Activated T-cell treated with anti-CD3 and anti-CD28 coated beads, Interleukin-2, amount 50 U/mL, for 72 hours (primary cell): ENCODE data around the gene CR1. TPM values are rescaled to one million over a fixed set of nuclear protein-coding genes. Genes with fewer than 3 reads are reported as not detected.

Source experiments
- ATAC-seq, 2 donors: fragments of 150-1000 bp; cut with Tn5 transposase; replicated peaks in 1 of 2; 2 replicates each; pipeline ENCODE4 v1.10.0; 2021; ENCODE audit warnings: moderate library complexity in 2 of 2, mild to moderate bottlenecking in 1 of 2
- DNase-seq, 2 donors: peaks; one replicate each; pipeline ENCODE4 v3.0.0; 2021 to 2022; ENCODE audit warnings: mixed read lengths in 1 of 2
- H3K27ac Mint-ChIP-seq: one replicate; pipeline ENCODE4 v1.8.0; 2022; ENCODE audit warnings: mild to moderate bottlenecking, moderate library complexity, mixed read lengths
- H3K27me3 Mint-ChIP-seq: one replicate; pipeline ENCODE4 v1.8.0; 2022; ENCODE audit warnings: low read depth, mixed read lengths
- H3K36me3 Mint-ChIP-seq, 2 donors: one replicate each; pipeline ENCODE4 v1.8.0; 2022; ENCODE audit warnings: mixed read lengths in 2 of 2, mild to moderate bottlenecking in 1 of 2; ENCODE audit not compliant: insufficient read depth in 2 of 2
- H3K4me1 Mint-ChIP-seq: one replicate; pipeline ENCODE4 v1.8.0; 2022; ENCODE audit warnings: low read depth, mixed read lengths
- H3K4me3 Mint-ChIP-seq, 2 donors: one replicate each; pipeline ENCODE4 v1.8.0; 2022; ENCODE audit warnings: mild to moderate bottlenecking in 2 of 2, mixed read lengths in 2 of 2, moderate library complexity in 2 of 2
- H3K9me3 Mint-ChIP-seq, 2 donors: one replicate each; pipeline ENCODE4 v1.8.0; 2022; ENCODE audit warnings: mixed read lengths in 2 of 2
- total RNA-seq, 2 donors: library from RNA; stranded (reverse); gene quantifications; one replicate each; pipeline ENCODE4 v1.2.3, GENCODE V29; 2022

The CR1 gene
- under 1 TPM; 0.09 to 0.22 TPM for total RNA-seq

- Mint-ChIP-seq H3K27ac (no peak within 1 kb of the TSS), H3K36me3 (no peaks in the 10 kb centered on the region)
- peak; percentile 50 to 56 for DNase-seq
Observed at GRCh38 chr1:207495801-207496792, at the start of gene CR1. CR1 (plus strand) TSS chr1:207496157; CDS start chr1:207496268, 111 bp downstream.

DNA sequence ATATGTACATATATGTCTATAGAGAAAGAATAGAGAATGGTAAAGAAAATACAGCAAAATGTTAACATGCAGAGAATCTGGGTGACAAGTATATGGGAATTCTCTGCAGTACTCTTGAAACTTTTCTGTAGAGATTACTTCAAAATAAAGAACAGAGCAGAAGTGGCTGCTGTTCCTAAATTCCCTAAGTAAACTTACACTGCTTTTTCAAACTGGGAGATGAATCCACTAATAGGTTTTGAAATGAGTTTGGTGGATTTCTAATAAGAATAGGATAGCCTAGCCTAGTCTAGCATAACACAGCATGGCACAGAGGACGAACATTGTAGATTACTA, 42.3 kb upstream of the CR1 start:
- peaks cover 22% of the 10 kb centered on the region for H3K27me3 Mint-ChIP-seq
- H3K27ac Mint-ChIP-seq: no peak overlapping the region
- H3K4me3 Mint-ChIP-seq: peak overlapping the region; percentile 72 to 73
- H3K9me3 Mint-ChIP-seq: no peaks in the 10 kb centered on the region
- DNase-seq: no peak
- peaks cover 8% of the 10 kb centered on the region for H3K4me1 Mint-ChIP-seq
- H3K36me3 Mint-ChIP-seq: no peaks in the 10 kb centered on the region
- no peak for ATAC-seq

More at GRCh38 chr1:207495801-207496792, at the start of gene CR1:
- Mint-ChIP-seq H3K4me1 (peaks cover 34% of the 10 kb centered on the region), H3K27me3 (peaks cover 22% of the 10 kb centered on the region), H3K9me3 (no peaks in the 10 kb centered on the region), H3K4me3 (peak within 1 kb of the TSS; percentile 77 to 83)
- peak; percentile 38 to 40 for ATAC-seq

DNA sequence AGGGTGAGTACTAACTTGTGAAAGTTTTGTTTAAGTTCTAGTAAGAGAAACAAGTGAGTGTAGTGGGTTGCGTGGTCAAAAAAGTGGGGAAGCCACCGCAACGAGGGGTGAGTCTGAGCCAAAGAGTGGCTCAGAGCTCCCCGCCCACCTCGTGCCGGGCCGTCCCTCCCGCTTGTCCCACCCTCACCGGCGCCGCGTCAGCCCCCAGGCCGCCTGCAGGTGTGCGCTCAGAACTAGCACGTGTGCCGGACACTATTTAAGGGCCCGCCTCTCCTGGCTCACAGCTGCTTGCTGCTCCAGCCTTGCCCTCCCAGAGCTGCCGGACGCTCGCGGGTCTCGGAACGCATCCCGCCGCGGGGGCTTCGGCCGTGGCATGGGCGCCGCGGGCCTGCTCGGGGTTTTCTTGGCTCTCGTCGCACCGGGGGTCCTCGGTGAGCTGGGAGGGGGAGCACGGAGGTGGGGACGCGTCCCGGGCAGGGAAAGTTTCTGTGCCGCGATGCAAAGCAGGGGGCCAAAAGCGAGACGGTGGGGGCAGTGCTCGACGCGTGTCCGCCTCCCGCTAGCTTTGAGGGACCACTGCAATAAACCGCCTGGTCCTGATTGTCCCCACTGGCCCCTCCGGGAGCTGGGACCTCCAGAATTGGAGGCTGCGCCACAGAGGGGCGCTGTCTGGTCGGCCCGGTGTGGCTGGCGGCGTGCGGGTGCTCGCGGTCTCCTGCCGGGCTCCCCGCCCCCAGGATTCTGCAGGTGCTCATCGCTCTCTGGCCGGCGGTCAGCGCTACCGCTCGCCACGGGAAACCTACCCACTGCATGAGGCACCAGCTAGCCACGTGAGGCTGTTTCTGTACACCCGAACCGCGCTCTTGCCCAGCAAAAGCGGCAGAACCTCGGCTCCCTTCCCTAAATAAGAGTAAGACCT, 41.7 kb upstream of the CR1 start, which contains the start of gene CR2:
TSS of gene CR2 (plus strand) at position 283 of the 919 bp plus-strand sequence. CDS start at position 374, 91 bp downstream.
- no peaks in the 10 kb centered on the region for H3K9me3 Mint-ChIP-seq
- H3K27ac Mint-ChIP-seq: no peak within 1 kb of the TSS
- H3K4me1 Mint-ChIP-seq: peaks cover 8% of the 10 kb centered on the region
- H3K27me3 Mint-ChIP-seq: peaks cover 22% of the 10 kb centered on the region
- ATAC-seq: peak; percentile 88 to 89
- DNase-seq: peak; percentile 67 to 81
- H3K4me3 Mint-ChIP-seq: peak within 1 kb of the TSS; percentile 72 to 73
- no peaks in the 10 kb centered on the region for H3K36me3 Mint-ChIP-seq

DNA sequence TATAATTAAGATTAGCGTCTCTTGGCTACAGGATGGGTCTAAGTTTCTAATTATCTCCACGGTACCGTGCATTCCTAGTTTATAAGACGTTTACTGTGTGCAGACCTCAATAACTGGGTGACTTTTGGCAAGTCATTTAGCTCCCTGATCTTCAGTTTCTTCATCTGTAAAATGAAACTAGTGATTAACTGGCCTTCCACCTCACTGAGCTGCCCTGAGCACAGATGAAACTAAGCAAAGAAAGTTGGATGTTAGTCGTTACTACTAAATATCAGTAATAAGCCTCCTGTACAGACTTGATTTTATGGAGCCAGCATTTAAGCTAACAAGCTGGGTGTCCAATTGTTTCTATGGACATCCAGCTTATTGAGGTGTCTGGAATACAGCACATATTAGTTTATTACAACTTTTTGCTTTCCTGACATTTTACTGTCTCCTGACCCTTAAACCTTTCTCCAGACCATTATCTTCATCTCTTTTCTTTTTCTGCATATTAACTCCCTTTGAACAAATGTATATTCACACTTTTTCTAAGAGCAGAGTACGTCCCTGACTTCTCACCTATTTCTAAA, 40.7 kb upstream of the CR1 start:
- Mint-ChIP-seq H3K9me3 (no peaks in the 10 kb centered on the region), H3K27me3 (peaks cover 14% of the 10 kb centered on the region), H3K36me3 (no peaks in the 10 kb centered on the region), H3K4me1 (peaks cover 8% of the 10 kb centered on the region), H3K4me3 (peak overlapping the region; percentile 72 to 73), H3K27ac (no peak overlapping the region)
- DNase-seq (no peak), ATAC-seq (peak in 1 of 2 donors; percentile 25)

GRCh38 chr1:207458414-207458813, 37.5 kb upstream of the CR1 start:
- no peak for DNase-seq
- no peaks in the 10 kb centered on the region for H3K27me3 Mint-ChIP-seq
- no peak for ATAC-seq
- no peak overlapping the region for H3K27ac Mint-ChIP-seq
- no peaks in the 10 kb centered on the region for H3K9me3 Mint-ChIP-seq
- H3K4me3 Mint-ChIP-seq: no peak overlapping the region
- H3K4me1 Mint-ChIP-seq: peaks cover 26% of the 10 kb centered on the region
- no peaks in the 10 kb centered on the region for H3K36me3 Mint-ChIP-seq

DNA sequence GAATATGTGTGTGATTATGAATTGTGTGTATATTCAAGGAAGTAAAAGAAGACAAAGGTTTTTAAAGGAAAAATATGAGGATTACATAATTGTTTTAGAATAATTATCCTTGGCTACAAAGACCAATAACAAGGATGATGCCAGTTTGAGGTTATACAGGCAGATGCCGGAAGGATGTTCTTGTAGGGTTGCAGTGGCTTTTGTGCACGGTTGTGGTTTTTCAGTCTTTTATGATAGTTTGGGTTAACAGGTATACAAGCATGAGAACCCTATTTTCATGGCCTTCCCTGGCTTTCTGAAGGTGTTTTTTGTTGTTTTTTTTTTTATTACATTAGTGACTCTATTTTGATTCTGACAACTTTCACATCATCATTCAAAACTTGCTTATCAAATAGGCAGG, 36.9 kb upstream of the CR1 start:
- H3K9me3 Mint-ChIP-seq: no peaks in the 10 kb centered on the region
- no peak overlapping the region for H3K27ac Mint-ChIP-seq
- peak in 1 of 2 donors; percentile 18 for DNase-seq
- no peak for ATAC-seq
- H3K4me3 Mint-ChIP-seq: no peak overlapping the region
- H3K36me3 Mint-ChIP-seq: no peaks in the 10 kb centered on the region
- peaks cover 31% of the 10 kb centered on the region for H3K4me1 Mint-ChIP-seq
- H3K27me3 Mint-ChIP-seq: no peaks in the 10 kb centered on the region

GRCh38 chr1:207461649-207462048, 34.3 kb upstream of the CR1 start:
- peak; percentile 11 to 14 for ATAC-seq
- Mint-ChIP-seq H3K27ac (no peak overlapping the region), H3K4me1 (peaks cover 25% of the 10 kb centered on the region)

DNA sequence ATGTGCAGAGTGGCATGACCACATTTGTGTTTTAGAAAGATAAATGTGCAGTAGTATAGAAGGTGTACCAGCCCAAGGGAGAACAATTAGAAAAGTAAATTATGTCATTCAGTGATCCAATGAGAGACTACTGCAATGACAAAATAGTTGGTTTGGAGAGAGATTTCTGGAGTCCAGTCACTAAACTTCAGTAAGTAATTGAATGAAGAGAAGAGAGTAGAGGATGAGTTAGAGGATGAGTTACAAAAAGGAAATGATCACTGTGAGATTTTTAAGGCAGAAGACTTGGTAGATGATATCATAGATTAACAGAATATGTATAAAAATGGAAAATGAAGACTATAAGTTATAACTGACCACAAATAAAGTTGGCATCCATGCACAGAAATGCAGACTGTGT, 33.4 kb upstream of the CR1 start:
- H3K27me3 Mint-ChIP-seq: no peaks in the 10 kb centered on the region
- H3K36me3 Mint-ChIP-seq: peaks cover 0 to 2% of the 10 kb centered on the region in 2 donors
- ATAC-seq (peak; percentile 44 to 47), DNase-seq (no peak)
- H3K9me3 Mint-ChIP-seq: peaks cover 0 to 3% of the 10 kb centered on the region in 2 donors
- H3K4me3 Mint-ChIP-seq: peak overlapping the region in 1 of 2 donors; percentile 33
- peak overlapping the region; percentile 82 for H3K27ac Mint-ChIP-seq
- H3K4me1 Mint-ChIP-seq: peaks cover 29% of the 10 kb centered on the region

More at GRCh38 chr1:207461649-207462048, 34.3 kb upstream of the CR1 start:
- H3K4me3 Mint-ChIP-seq: no peak overlapping the region
- H3K27me3 Mint-ChIP-seq: no peaks in the 10 kb centered on the region
- DNase-seq: no peak
- H3K9me3 Mint-ChIP-seq: peaks cover 0 to 3% of the 10 kb centered on the region in 2 donors
- peaks cover 0 to 2% of the 10 kb centered on the region in 2 donors for H3K36me3 Mint-ChIP-seq

DNA sequence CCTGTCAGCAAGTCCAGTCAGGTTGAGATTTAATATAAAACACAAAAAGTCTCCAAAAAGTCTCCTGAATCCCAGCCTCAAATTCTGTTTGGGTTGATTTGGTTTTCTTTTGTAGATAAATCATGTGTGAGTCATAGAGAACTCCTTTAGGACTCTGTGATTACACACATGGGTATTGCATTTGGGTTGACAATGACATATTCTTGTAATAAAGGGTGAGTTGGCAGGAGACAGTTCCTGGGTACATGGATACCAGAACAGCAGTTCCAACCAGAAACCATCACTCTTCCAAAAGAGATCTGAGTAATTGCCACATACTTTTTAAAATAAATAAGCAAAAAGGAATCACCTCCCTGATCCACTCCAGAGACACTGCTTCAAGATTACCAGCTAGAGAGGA, 32.9 kb upstream of the CR1 start:
- ATAC-seq: peak; percentile 84 to 85
- no peak for DNase-seq
- Mint-ChIP-seq H3K36me3 (peaks cover 0 to 2% of the 10 kb centered on the region in 2 donors), H3K9me3 (peaks cover 0 to 3% of the 10 kb centered on the region in 2 donors), H3K4me1 (peaks cover 29% of the 10 kb centered on the region), H3K27ac (no peak overlapping the region), H3K4me3 (no peak overlapping the region), H3K27me3 (no peaks in the 10 kb centered on the region)

DNA sequence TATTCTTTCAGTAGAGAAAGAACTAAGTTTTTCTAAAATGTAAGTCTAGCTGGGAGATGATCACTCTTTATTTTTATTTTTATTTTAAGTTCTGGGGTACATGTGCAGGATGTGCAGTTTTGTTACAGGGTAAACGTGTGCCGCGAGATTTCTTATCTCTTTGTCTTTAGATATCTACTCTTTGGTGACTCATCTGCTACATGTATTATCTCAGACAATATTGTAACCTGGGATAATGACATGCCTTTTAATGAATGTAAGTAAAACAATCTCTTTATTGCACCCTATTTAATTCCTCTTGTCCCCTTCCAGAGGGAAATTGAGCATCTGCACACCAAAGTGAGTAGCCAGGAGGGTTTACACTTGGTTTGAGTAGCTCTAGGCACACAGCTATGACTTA, 32.4 kb upstream of the CR1 start:
- Mint-ChIP-seq H3K27me3 (no peaks in the 10 kb centered on the region), H3K36me3 (peaks cover 0 to 2% of the 10 kb centered on the region in 2 donors), H3K9me3 (peaks cover 0 to 3% of the 10 kb centered on the region in 2 donors), H3K27ac (peak overlapping the region; percentile 2), H3K4me1 (peaks cover 29% of the 10 kb centered on the region), H3K4me3 (no peak overlapping the region)
- no peak for ATAC-seq
- DNase-seq: no peak

DNA sequence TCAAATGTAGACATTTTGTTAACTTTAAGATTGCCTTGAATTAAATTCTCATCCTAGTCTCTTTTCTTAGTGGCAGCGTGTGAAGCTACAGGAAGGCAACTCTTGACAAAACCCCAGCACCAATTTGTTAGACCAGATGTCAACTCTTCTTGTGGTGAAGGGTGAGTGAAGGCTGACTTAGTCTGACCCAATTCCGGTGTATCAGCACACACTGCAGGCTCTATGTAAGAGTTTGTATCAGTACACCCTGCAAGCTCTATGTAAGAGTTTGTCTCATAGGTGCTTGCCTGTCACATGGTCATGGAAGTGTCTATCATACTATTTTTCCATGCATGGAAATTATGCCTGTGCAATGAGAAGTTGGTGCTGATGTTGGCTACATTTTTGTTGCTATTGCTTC, 25.0 kb upstream of the CR1 start:
- Mint-ChIP-seq H3K27ac (no peak overlapping the region), H3K4me1 (peaks cover 16% of the 10 kb centered on the region)

GRCh38 chr1:207474210-207474609, 21.7 kb upstream of the CR1 start:
- peaks cover 11% of the 10 kb centered on the region for H3K4me1 Mint-ChIP-seq
- H3K36me3 Mint-ChIP-seq: no peaks in the 10 kb centered on the region
- peaks cover 5% of the 10 kb centered on the region for H3K27me3 Mint-ChIP-seq
- ATAC-seq: no peak
- no peak overlapping the region for H3K4me3 Mint-ChIP-seq
- H3K27ac Mint-ChIP-seq: no peak overlapping the region
- DNase-seq: no peak
- peaks cover 0 to 5% of the 10 kb centered on the region in 2 donors for H3K9me3 Mint-ChIP-seq

More for the DNA sequence above, 25.0 kb upstream of the CR1 start:
- H3K27me3 Mint-ChIP-seq: no peaks in the 10 kb centered on the region
- H3K4me3 Mint-ChIP-seq: no peak overlapping the region
- H3K9me3 Mint-ChIP-seq: peaks cover 0 to 2% of the 10 kb centered on the region in 2 donors
- DNase-seq (no peak), ATAC-seq (peak; percentile 89 to 93)
- no peaks in the 10 kb centered on the region for H3K36me3 Mint-ChIP-seq
